ENCODE results near the gene BABAM2. TPM values are rescaled to one million over a fixed set of nuclear protein-coding genes. Genes with fewer than 3 reads are reported as not detected.

Gene BABAM2
- total and polyA plus RNA-seq, 10 of the 15 experiments (the other 5 are each of a cell fraction or from before 2014, with no cell fraction given) = 30.7 to 59.9 (median 44.5) TPM

- no peak for ATAC-seq
- RAD21 ChIA-PET (ENCODE audit: unreplicated experiment) = no interaction called here
- H3K79me2 ChIP-seq (ENCODE audit: control insufficient read depth, insufficient read depth, low read length) = no peaks in the 10 kb centered on the region
- H3K9ac ChIP-seq (ENCODE audit: control insufficient read depth, insufficient read depth, low read length) = no peak overlapping the region
- DNase-seq (ENCODE audit: low read depth, low spot score) = no peak
- no peaks in the 10 kb centered on the region for H3K4me1 ChIP-seq (ENCODE audit: control insufficient read depth, insufficient read depth, low read length)
- H3K4me3 ChIP-seq = no peak overlapping the region
- CTCF ChIA-PET = no interaction called here
- POLR2A ChIA-PET = no interaction called here
- FAIRE-seq = peak; percentile 65
- no peak overlapping the region for H3K27ac ChIP-seq (ENCODE audit: control insufficient read depth, insufficient read depth)
- 100% methylated on average over 2 of the region's 2 CpGs for WGBS (ENCODE audit: insufficient coverage, insufficient replicate concordance, low lambda C conversion rate, missing lambda C conversion rate)
- no peaks in the 10 kb centered on the region for H3K36me3 ChIP-seq (ENCODE audit: control insufficient read depth in 2 of 2, insufficient read depth in 2 of 2, low read length in 1 of 2)
- in situ Hi-C loops (cut with MboI) (no loop called here), intact Hi-C loops (cut with micrococcal nuclease; ENCODE audit: unreplicated experiment) (no loop called here)
- SMC1A ChIA-PET (ENCODE audit: uncharacterized antibody, unreplicated experiment) = no interaction called here
- no peaks in the 10 kb centered on the region for H3K9me3 ChIP-seq (replicated peaks; ENCODE audit: control insufficient read depth, insufficient read depth, low read length)
- H4K20me1 ChIP-seq (ENCODE audit: control insufficient read depth, insufficient read depth) = no peaks in the 10 kb centered on the region
- TF ChIP-seq DPF2 (IDR thresholded peaks at IDR 0.05) = no peak
- TF ChIP-seq, protein P1, sequence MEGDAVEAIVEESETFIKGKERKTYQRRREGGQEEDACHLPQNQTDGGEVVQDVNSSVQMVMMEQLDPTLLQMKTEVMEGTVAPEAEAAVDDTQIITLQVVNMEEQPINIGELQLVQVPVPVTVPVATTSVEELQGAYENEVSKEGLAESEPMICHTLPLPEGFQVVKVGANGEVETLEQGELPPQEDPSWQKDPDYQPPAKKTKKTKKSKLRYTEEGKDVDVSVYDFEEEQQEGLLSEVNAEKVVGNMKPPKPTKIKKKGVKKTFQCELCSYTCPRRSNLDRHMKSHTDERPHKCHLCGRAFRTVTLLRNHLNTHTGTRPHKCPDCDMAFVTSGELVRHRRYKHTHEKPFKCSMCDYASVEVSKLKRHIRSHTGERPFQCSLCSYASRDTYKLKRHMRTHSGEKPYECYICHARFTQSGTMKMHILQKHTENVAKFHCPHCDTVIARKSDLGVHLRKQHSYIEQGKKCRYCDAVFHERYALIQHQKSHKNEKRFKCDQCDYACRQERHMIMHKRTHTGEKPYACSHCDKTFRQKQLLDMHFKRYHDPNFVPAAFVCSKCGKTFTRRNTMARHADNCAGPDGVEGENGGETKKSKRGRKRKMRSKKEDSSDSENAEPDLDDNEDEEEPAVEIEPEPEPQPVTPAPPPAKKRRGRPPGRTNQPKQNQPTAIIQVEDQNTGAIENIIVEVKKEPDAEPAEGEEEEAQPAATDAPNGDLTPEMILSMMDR (IDR thresholded peaks at IDR 0.05 in 2 of 3, conservative IDR thresholded peaks at IDR 0.05 in 1 of 3; ENCODE audit: control insufficient read depth in 2 of 3, extremely low read depth in 1 of 3, insufficient read depth in 1 of 3, low read depth in 3 of 3, low read length in 3 of 3) = no peak
- TF ChIP-seq SP1 (IDR thresholded peaks at IDR 0.05; ENCODE audit: low read depth, low read length) = no peak
- TF ChIP-seq SMAD1 (IDR thresholded peaks at IDR 0.05; ENCODE audit: low read depth, partially characterized antibody) = no peak
- no peak for TF ChIP-seq ZNF24 (IDR thresholded peaks at IDR 0.05)
- TF ChIP-seq ATF7 (IDR thresholded peaks at IDR 0.05; ENCODE audit: low read depth) = no peak
- no peak for TF ChIP-seq NFYA (IDR thresholded peaks at IDR 0.05; ENCODE audit: borderline replicate concordance, low read depth, low read length)
- TF ChIP-seq CUX1 (IDR thresholded peaks at IDR 0.05; ENCODE audit: insufficient replicate concordance, low read depth, low read length) = no peak
- no peak for TF ChIP-seq SUPT20H (IDR thresholded peaks at IDR 0.05; ENCODE audit: borderline replicate concordance, control insufficient read depth, low read depth, low read length)
- no peak for TF ChIP-seq CHD4 (IDR thresholded peaks at IDR 0.05)
- TF ChIP-seq SMC3 (IDR thresholded peaks at IDR 0.05; ENCODE audit: borderline replicate concordance, low read length) = no peak
- no peak for TF ChIP-seq TARDBP (IDR thresholded peaks at IDR 0.05; ENCODE audit: borderline replicate concordance)
- TF ChIP-seq RCOR1 (conservative IDR thresholded peaks at IDR 0.05; ENCODE audit: low read depth, low read length) = no peak
- no peak for TF ChIP-seq FOS (IDR thresholded peaks at IDR 0.05; ENCODE audit: borderline replicate concordance, extremely low read depth, insufficient read length)
- no TSS peak for BruUV-seq (replicated peaks)
- H3K4me2 ChIP-seq (ENCODE audit: control insufficient read depth, insufficient read depth) = no peak overlapping the region
- H3K27me3 ChIP-seq (replicated peaks in 1 of 2; ENCODE audit: control insufficient read depth in 2 of 2, insufficient read depth in 2 of 2, low read length in 1 of 2) = no peaks in the 10 kb centered on the region
- no peak overlapping the region for H2AFZ ChIP-seq (ENCODE audit: control insufficient read depth, low read depth, low read length)
Observed at GRCh38 chr2:28085201-28085600, 194.7 kb downstream of the BABAM2 start.
